T-helper 1 cell treated with Interleukin-12 subunit alpha and Interleukin-12 subunit beta and Interleukin-4 antibody, amounts not matched to agents 30 μg/mL and 1 μg/mL, for 36 hours (primary cell): Measurements from ENCODE around the gene STRADB.

ENCODE experiments used
- H3K27ac Mint-ChIP-seq: one replicate; pipeline ENCODE4 v1.8.0; 2021; ENCODE audit warnings: mild to moderate bottlenecking, mixed read lengths
- H3K27me3 Mint-ChIP-seq: one replicate; pipeline ENCODE4 v1.8.0; 2021; ENCODE audit warnings: low read depth, mixed read lengths
- H3K36me3 Mint-ChIP-seq: one replicate; pipeline ENCODE4 v1.8.0; 2021; ENCODE audit warnings: low read depth, mixed read lengths
- H3K4me1 Mint-ChIP-seq: one replicate; pipeline ENCODE4 v1.8.0; 2021; ENCODE audit warnings: low read depth, mixed read lengths
- H3K4me3 Mint-ChIP-seq: one replicate; pipeline ENCODE4 v1.8.0; 2021; ENCODE audit warnings: mild to moderate bottlenecking, moderate library complexity, mixed read lengths
- H3K9me3 Mint-ChIP-seq: one replicate; pipeline ENCODE4 v1.8.0; 2021; ENCODE audit warnings: mixed read lengths

STRADB gene

GRCh38 chr2:201441409-201441808 lies 10.1 kb upstream of the STRADB start:
- Mint-ChIP-seq H3K27me3 (no peaks in the 10 kb centered on the region), H3K4me1 (peaks cover 16% of the 10 kb centered on the region), H3K9me3 (no peaks in the 10 kb centered on the region), H3K36me3 (peaks cover 10% of the 10 kb centered on the region), H3K27ac (no peak overlapping the region), H3K4me3 (no peak overlapping the region)

- Mint-ChIP-seq H3K4me3 (no peak overlapping the region), H3K9me3 (no peaks in the 10 kb centered on the region), H3K4me1 (peaks cover 43% of the 10 kb centered on the region), H3K27me3 (no peaks in the 10 kb centered on the region), H3K36me3 (peaks cover 24% of the 10 kb centered on the region), H3K27ac (no peak overlapping the region)
Measured at GRCh38 chr2:201444746-201445465, 6.6 kb upstream of the STRADB start.

GRCh38 chr2:201447086-201447485 lies 4.5 kb upstream of the STRADB start:
- Mint-ChIP-seq H3K27me3 (no peaks in the 10 kb centered on the region), H3K9me3 (no peaks in the 10 kb centered on the region), H3K36me3 (peaks cover 18% of the 10 kb centered on the region), H3K27ac (peak overlapping the region; percentile 60), H3K4me3 (peak overlapping the region; percentile 71), H3K4me1 (peaks cover 45% of the 10 kb centered on the region)

- Mint-ChIP-seq H3K27me3 (peaks cover 9% of the 10 kb centered on the region), H3K4me3 (peak overlapping the region; percentile 71), H3K27ac (peak overlapping the region; percentile 80), H3K4me1 (peaks cover 51% of the 10 kb centered on the region), H3K9me3 (no peaks in the 10 kb centered on the region), H3K36me3 (peaks cover 18% of the 10 kb centered on the region)
Measured at GRCh38 chr2:201448061-201448460, 3.5 kb upstream of the STRADB start.

- Mint-ChIP-seq H3K9me3 (no peaks in the 10 kb centered on the region), H3K4me1 (peaks cover 54% of the 10 kb centered on the region), H3K27ac (peak overlapping the region; percentile 80), H3K36me3 (peaks cover 18% of the 10 kb centered on the region), H3K4me3 (peak overlapping the region; percentile 63), H3K27me3 (peaks cover 15% of the 10 kb centered on the region)
Measured at GRCh38 chr2:201448701-201449100, 2.8 kb upstream of the STRADB start.

GRCh38 chr2:201450954-201451291 lies 617 bp upstream of the STRADB start:
- no peaks in the 10 kb centered on the region for H3K9me3 Mint-ChIP-seq
- H3K27ac Mint-ChIP-seq, result peak overlapping the region; percentile 95
- H3K27me3 Mint-ChIP-seq, result peaks cover 20% of the 10 kb centered on the region
- H3K36me3 Mint-ChIP-seq, result peaks cover 18% of the 10 kb centered on the region
- H3K4me1 Mint-ChIP-seq, result peaks cover 51% of the 10 kb centered on the region
- H3K4me3 Mint-ChIP-seq, result peak overlapping the region; percentile 94

- Mint-ChIP-seq H3K27me3 (peaks cover 20% of the 10 kb centered on the region), H3K4me3 (peak overlapping the region; percentile 87), H3K9me3 (no peaks in the 10 kb centered on the region), H3K4me1 (peaks cover 38% of the 10 kb centered on the region), H3K36me3 (peaks cover 12% of the 10 kb centered on the region), H3K27ac (peak overlapping the region; percentile 71)
Measured at GRCh38 chr2:201452058-201452921, 750 bp downstream of the STRADB start.

- peaks cover 20% of the 10 kb centered on the region for H3K27me3 Mint-ChIP-seq
- H3K4me1 Mint-ChIP-seq, result peaks cover 31% of the 10 kb centered on the region
- H3K36me3 Mint-ChIP-seq, result peaks cover 9% of the 10 kb centered on the region
- no peak overlapping the region for H3K27ac Mint-ChIP-seq
- no peaks in the 10 kb centered on the region for H3K9me3 Mint-ChIP-seq
- H3K4me3 Mint-ChIP-seq, result peak overlapping the region; percentile 87
Measured at GRCh38 chr2:201452922-201453643, 1.5 kb downstream of the STRADB start.

- Mint-ChIP-seq H3K27me3 (peaks cover 8% of the 10 kb centered on the region), H3K4me3 (no peak overlapping the region), H3K9me3 (peaks cover 11% of the 10 kb centered on the region), H3K4me1 (peaks cover 4% of the 10 kb centered on the region), H3K36me3 (peaks cover 24% of the 10 kb centered on the region), H3K27ac (no peak overlapping the region)
Measured at GRCh38 chr2:201458381-201458780, 6.8 kb downstream of the STRADB start.

- Mint-ChIP-seq H3K36me3 (peaks cover 27% of the 10 kb centered on the region), H3K27me3 (no peaks in the 10 kb centered on the region), H3K4me1 (no peaks in the 10 kb centered on the region), H3K27ac (no peak overlapping the region), H3K4me3 (no peak overlapping the region), H3K9me3 (peaks cover 11% of the 10 kb centered on the region)
Measured at GRCh38 chr2:201460532-201460931, 9.0 kb downstream of the STRADB start.

GRCh38 chr2:201464547-201464946 lies 13.0 kb downstream of the STRADB start:
- H3K4me1 Mint-ChIP-seq, result peaks cover 2% of the 10 kb centered on the region

GRCh38 chr2:201465524-201465971 lies 14.0 kb downstream of the STRADB start:
- Mint-ChIP-seq H3K27ac (no peak overlapping the region), H3K27me3 (no peaks in the 10 kb centered on the region), H3K36me3 (peaks cover 20% of the 10 kb centered on the region), H3K4me3 (no peak overlapping the region), H3K9me3 (peaks cover 9% of the 10 kb centered on the region), H3K4me1 (peaks cover 2% of the 10 kb centered on the region)

More at GRCh38 chr2:201464547-201464946, 13.0 kb downstream of the STRADB start:
- Mint-ChIP-seq H3K4me3 (no peak overlapping the region), H3K36me3 (peaks cover 22% of the 10 kb centered on the region), H3K27me3 (no peaks in the 10 kb centered on the region), H3K27ac (no peak overlapping the region), H3K9me3 (peaks cover 11% of the 10 kb centered on the region)

- H3K4me1 Mint-ChIP-seq, result peaks cover 2% of the 10 kb centered on the region
- H3K36me3 Mint-ChIP-seq, result peaks cover 20% of the 10 kb centered on the region
- no peak overlapping the region for H3K4me3 Mint-ChIP-seq
- no peaks in the 10 kb centered on the region for H3K27me3 Mint-ChIP-seq
- H3K27ac Mint-ChIP-seq, result no peak overlapping the region
- H3K9me3 Mint-ChIP-seq, result peaks cover 7% of the 10 kb centered on the region
Measured at GRCh38 chr2:201466050-201466675, 14.6 kb downstream of the STRADB start.

GRCh38 chr2:201467666-201468065 lies 16.1 kb downstream of the STRADB start:
- Mint-ChIP-seq H3K4me3 (no peak overlapping the region), H3K9me3 (no peaks in the 10 kb centered on the region), H3K27me3 (no peaks in the 10 kb centered on the region), H3K36me3 (peaks cover 11% of the 10 kb centered on the region), H3K4me1 (peaks cover 2% of the 10 kb centered on the region), H3K27ac (no peak overlapping the region)
